ENCODE results near the gene HHAT.
A peak's percentile ranks its signal among the peaks of the same experiment; 100 is the strongest.

Gene HHAT

GRCh38 chr1:210685295-210685650 lies 356.6 kb downstream of the HHAT start:
- DNase-seq (ENCODE audit: low read depth) = no peak

GRCh38 chr1:210686841-210687240 lies 358.1 kb downstream of the HHAT start:
- no peak for DNase-seq (ENCODE audit: low read depth)

DNA sequence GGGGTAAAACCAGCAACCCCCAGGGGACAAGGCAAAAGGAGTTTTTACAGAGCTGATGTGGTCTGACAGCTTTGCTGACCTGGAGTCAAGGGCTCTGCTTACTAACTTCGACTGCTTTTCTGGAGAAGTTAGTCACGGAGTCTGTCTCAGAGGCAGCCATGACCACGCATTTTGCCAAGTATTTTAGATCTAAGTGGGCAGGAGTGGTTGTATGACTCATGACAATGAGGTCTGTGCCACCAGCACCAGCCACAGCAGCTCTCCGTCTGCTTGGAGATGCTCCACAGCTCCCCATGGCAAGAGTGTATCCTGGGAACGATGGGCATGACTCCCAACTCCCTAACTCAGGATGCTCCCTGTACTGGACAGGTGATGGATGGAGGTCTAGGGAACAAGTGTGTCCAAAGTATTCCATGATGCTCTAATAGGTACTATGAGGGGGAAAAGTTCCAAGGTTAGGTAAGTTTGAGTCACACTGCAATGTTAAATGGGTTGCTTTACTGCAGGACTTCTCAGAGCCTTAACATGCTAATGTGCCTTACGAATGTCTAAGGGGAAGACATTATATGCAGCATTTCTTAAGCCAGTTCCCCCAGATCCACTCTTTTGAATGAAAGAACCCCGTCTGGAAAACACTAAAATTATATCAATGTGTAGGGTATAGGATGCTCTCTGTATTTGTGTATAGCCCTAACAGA lies 359.0 kb downstream of the HHAT start:
- no peak for DNase-seq (ENCODE audit: low read depth)

- DNase-seq (ENCODE audit: low read depth) = no peak
Measured at GRCh38 chr1:210688512-210689234, 360.0 kb downstream of the HHAT start.

DNA sequence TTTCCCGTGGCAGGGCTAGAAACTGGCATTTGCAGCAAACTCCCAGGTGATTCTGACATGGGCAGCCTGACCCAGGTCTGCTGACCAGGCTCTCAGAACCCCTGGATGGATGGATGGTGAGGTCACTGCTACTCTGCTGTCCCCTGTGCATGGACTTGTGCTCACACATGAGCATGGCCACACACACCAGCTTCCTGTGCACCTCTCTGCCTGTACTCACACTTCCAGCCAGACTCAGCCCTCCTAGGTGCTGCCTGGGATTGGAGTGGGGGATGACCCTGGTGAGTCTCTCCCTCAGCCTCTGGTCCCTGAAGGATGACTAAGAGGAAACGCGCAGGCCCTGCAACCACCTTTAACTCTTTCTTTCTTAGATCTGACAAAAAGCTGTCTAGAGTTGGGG lies 361.1 kb downstream of the HHAT start:
- DNase-seq (ENCODE audit: low read depth) = no peak

GRCh38 chr1:210690236-210690635 lies 361.5 kb downstream of the HHAT start:
- DNase-seq (ENCODE audit: low read depth) = no peak

DNA sequence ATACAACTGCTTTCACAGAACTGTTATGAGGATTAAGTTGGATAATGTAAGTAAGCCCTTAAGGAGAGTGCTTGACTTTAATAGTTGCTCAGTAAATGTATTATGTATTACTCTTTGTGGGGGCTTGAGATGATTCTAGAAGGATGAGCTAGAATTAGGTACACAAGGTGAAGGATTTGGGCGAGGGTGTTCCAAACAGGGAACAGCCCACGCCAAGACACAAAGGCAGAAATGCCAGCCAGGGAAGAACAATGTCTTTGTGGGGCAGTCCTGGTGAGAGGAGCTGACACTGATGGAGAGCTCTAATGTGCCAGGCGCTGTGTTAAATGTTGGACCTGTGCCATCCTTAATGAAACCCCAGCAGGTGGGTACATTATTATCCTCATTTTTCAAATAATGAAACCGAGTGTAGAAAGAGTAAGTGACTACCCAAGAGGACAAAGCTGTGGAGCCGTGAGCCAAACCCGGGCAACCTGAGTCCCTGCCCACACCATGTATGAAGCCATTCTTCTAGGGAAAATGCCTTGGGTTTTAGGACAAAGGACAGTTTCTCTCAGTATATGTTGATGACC lies 362.4 kb downstream of the HHAT start:
- no peak for DNase-seq (ENCODE audit: low read depth)

DNA sequence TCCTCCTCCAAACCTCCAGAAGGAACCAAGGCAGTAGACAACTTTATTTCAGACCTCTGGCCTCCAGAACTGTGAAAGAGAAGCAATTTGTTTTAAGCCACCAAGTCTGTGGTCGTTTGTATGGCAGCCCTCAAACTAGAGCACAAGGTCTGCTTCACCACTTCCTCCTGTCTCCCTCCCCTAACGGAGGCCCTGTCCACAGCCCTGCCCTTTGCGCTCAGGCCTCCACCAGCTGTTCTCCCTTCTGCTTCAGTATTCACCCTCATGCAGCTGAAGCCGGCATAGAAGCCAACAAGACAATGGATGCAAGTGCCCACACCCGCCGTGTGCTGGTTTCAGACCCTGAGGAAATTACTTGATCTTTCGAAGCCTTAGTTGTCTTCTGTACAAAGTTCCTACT lies 364.1 kb downstream of the HHAT start:
- peak; percentile 15 for DNase-seq (ENCODE audit: low read depth)

DNA sequence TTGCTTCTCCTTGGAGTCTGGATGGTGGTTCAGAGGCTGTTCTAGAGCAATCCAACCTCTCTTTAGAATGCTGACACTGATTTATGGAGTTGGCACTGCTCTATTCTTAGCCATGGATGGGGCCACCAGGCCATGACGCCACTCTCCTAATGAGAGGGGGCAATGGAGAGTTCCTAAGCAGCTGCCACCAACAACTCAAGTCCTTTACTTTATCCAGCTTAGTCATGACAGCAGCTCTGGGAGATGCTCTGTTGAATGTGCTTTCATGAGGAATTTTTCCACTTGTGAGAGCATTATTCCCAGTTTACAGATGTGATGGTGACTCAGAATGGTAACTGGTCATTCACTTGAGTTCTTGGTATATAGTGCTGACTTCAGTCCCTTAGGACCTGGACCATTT lies 366.3 kb downstream of the HHAT start:
- no peak for DNase-seq (ENCODE audit: low read depth)

GRCh38 chr1:210696709-210697108 lies 368.0 kb downstream of the HHAT start:
- DNase-seq (ENCODE audit: low read depth) = no peak

GRCh38 chr1:210697185-210697584 lies 368.5 kb downstream of the HHAT start:
- DNase-seq (ENCODE audit: low read depth) = no peak

GRCh38 chr1:210698661-210699060 lies 370.0 kb downstream of the HHAT start:
- no peak for DNase-seq (ENCODE audit: low read depth)

DNA sequence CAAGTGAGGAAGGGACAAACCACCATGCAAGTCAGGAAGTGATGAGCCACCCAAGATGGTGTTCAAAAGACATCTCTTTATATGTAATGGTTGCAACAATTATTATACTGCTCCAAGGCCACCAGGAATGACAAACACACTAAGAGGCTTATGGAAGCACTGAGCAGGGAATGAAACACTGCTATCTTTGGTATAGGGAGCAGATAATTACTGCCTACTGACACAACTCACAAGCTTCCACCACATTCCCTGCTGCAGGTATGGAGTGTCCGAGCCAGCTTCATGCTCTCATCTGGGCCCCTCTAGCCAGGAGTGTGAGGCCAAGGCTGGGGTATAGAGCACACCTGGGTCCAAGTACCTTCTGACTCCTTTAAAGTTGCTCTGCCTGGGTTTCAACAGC lies 371.4 kb downstream of the HHAT start:
- no peak for DNase-seq (ENCODE audit: low read depth)

DNA sequence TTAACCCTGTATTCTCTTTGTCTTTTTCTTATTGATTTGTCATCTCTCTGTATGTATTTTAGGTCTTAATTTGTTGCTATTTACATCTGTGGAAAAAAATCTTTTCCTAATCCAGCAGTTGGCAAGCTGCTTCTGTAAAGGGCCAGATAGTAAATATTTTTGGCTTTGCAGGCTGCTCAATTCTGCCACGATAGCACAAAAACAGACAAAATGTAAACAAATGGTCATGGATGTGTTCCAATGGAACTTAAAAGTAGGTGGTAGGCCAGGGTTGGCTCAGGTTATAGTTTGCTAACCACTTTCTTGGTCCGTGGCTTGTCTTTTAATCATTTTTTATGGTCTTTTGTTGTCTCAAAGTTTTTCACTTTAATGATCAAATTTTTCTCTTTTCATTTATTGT lies 371.8 kb downstream of the HHAT start:
- no peak for DNase-seq (ENCODE audit: low read depth)

GRCh38 chr1:210702506-210702905 lies 373.8 kb downstream of the HHAT start:
- no peak for DNase-seq (ENCODE audit: low read depth)

- no peak for DNase-seq (ENCODE audit: low read depth)
Measured at GRCh38 chr1:210703593-210703992, 374.9 kb downstream of the HHAT start.

DNA sequence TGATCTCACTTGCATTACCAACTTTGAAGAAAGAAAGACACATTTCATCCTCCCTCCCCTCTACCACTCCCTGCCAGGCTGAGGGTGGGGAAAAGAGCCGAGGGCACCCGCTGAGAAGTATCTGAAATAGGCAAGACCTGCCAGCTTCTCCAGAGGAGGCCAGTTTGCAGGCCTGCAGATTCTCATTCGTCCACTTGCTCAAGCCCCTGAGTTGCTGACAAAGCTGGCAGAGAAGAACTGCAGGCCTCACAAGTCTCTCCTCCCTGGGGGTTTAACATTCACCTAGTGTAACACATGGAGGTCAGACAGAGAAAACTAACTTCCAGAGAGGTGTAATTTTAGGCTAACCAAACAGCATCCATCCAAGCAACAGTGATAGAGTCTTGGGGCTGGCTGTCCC lies 376.4 kb downstream of the HHAT start:
- DNase-seq (ENCODE audit: low read depth) = no peak

- no peak for DNase-seq (ENCODE audit: low read depth)
Measured at GRCh38 chr1:210706246-210706645, 377.5 kb downstream of the HHAT start.

GRCh38 chr1:210707300-210708240 lies 378.9 kb downstream of the HHAT start:
- DNase-seq (ENCODE audit: low read depth) = no peak

GRCh38 chr1:210709701-210710100 lies 381.0 kb downstream of the HHAT start:
- no peak for DNase-seq (ENCODE audit: low read depth)

GRCh38 chr1:210711825-210712612 lies 383.3 kb downstream of the HHAT start:
- no peak for DNase-seq (ENCODE audit: low read depth)

DNA sequence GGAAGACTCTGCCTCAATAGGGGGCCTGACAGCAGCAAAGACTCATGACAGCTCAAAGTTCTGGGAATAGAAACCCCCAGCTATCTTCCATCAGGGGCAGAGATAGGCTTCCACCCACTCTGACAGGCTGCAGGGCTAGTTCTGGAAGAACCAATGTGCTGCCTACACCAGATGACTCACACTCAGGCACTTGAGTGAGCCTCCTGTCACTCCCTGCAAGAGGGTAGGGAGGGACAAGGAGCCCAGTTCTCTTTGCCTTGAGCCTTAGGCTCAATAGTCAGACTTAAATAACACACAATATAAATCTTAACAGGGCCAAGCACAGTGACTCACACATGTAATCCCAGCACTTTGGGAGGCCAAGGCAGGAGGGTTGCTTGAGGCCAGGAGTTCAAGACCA lies 386.4 kb downstream of the HHAT start:
- no peak for DNase-seq (ENCODE audit: low read depth)
